Measurements from ENCODE around the gene AGXT.
A peak's percentile ranks its signal among the peaks of the same experiment; 100 is the strongest.

The AGXT gene

GRCh38 chr2:240915526-240916341 lies 47.1 kb downstream of the AGXT start:
- Histone ChIP-seq H3K9ac (ENCODE audit: low read length) (no peak overlapping the region), H3K4me3 (ENCODE audit: low read depth, low read length) (peak overlapping the region; percentile 67), H3K9me3 (ENCODE audit: control insufficient read depth, insufficient read depth, low read depth, low read length) (no peaks in the 10 kb centered on the region), H3K4me1 (ENCODE audit: control insufficient read depth, insufficient read depth, low read length) (peaks cover 7% of the 10 kb centered on the region; the same call in 1 of the 2 replicates), H3K27ac (ENCODE audit: low read depth, low read length) (no peak overlapping the region), H3K36me3 (ENCODE audit: control insufficient read depth, insufficient read depth, low read length) (no peaks in the 10 kb centered on the region), H3K27me3 (ENCODE audit: control insufficient read depth, insufficient read depth, low read length) (peaks cover 32% of the 10 kb centered on the region)

- Histone ChIP-seq H3K4me3 (ENCODE audit: low read depth, low read length) (peak overlapping the region; percentile 36), H3K27me3 (ENCODE audit: control insufficient read depth, insufficient read depth, low read length) (peaks cover 32% of the 10 kb centered on the region), H3K9ac (ENCODE audit: low read length) (no peak overlapping the region), H3K27ac (ENCODE audit: low read depth, low read length) (no peak overlapping the region), H3K9me3 (ENCODE audit: control insufficient read depth, insufficient read depth, low read depth, low read length) (no peaks in the 10 kb centered on the region), H3K4me1 (ENCODE audit: control insufficient read depth, insufficient read depth, low read length) (peaks cover 7% of the 10 kb centered on the region; the same call in 1 of the 2 replicates), H3K36me3 (ENCODE audit: control insufficient read depth, insufficient read depth, low read length) (no peaks in the 10 kb centered on the region)
Observed at GRCh38 chr2:240916571-240917008, 48.0 kb downstream of the AGXT start.

GRCh38 chr2:240917009-240917683 lies 48.5 kb downstream of the AGXT start:
- Histone ChIP-seq H3K4me1 (ENCODE audit: control insufficient read depth, insufficient read depth, low read length) (peaks cover 7% of the 10 kb centered on the region; the same call in 1 of the 2 replicates), H3K36me3 (ENCODE audit: control insufficient read depth, insufficient read depth, low read length) (no peaks in the 10 kb centered on the region), H3K9me3 (ENCODE audit: control insufficient read depth, insufficient read depth, low read depth, low read length) (no peaks in the 10 kb centered on the region), H3K27ac (ENCODE audit: low read depth, low read length) (no peak overlapping the region), H3K9ac (ENCODE audit: low read length) (no peak overlapping the region), H3K27me3 (ENCODE audit: control insufficient read depth, insufficient read depth, low read length) (peaks cover 32% of the 10 kb centered on the region), H3K4me3 (ENCODE audit: low read depth, low read length) (peak overlapping the region; percentile 36)

GRCh38 chr2:240917684-240918257 lies 49.1 kb downstream of the AGXT start:
- H3K9ac ChIP-seq (ENCODE audit: low read length): no peak overlapping the region
- no peaks in the 10 kb centered on the region for H3K9me3 ChIP-seq (ENCODE audit: control insufficient read depth, insufficient read depth, low read depth, low read length)
- H3K36me3 ChIP-seq (ENCODE audit: control insufficient read depth, insufficient read depth, low read length): no peaks in the 10 kb centered on the region
- peaks cover 32% of the 10 kb centered on the region for H3K27me3 ChIP-seq (ENCODE audit: control insufficient read depth, insufficient read depth, low read length)
- H3K4me3 ChIP-seq (ENCODE audit: low read depth, low read length): no peak overlapping the region
- peaks cover 7% of the 10 kb centered on the region; the same call in 1 of the 2 replicates for H3K4me1 ChIP-seq (ENCODE audit: control insufficient read depth, insufficient read depth, low read length)
- H3K27ac ChIP-seq (ENCODE audit: low read depth, low read length): no peak overlapping the region

GRCh38 chr2:240918258-240919091 lies 49.9 kb downstream of the AGXT start:
- Histone ChIP-seq H3K9me3 (ENCODE audit: control insufficient read depth, insufficient read depth, low read depth, low read length) (no peaks in the 10 kb centered on the region), H3K27ac (ENCODE audit: low read depth, low read length) (no peak overlapping the region), H3K27me3 (ENCODE audit: control insufficient read depth, insufficient read depth, low read length) (peaks cover 29% of the 10 kb centered on the region), H3K4me3 (ENCODE audit: low read depth, low read length) (no peak overlapping the region), H3K36me3 (ENCODE audit: control insufficient read depth, insufficient read depth, low read length) (no peaks in the 10 kb centered on the region), H3K4me1 (ENCODE audit: control insufficient read depth, insufficient read depth, low read length) (peaks cover 7% of the 10 kb centered on the region; the same call in 1 of the 2 replicates), H3K9ac (ENCODE audit: low read length) (no peak overlapping the region)

- no peak overlapping the region for H3K27ac ChIP-seq (ENCODE audit: low read depth, low read length)
- H3K36me3 ChIP-seq (ENCODE audit: control insufficient read depth, insufficient read depth, low read length): no peaks in the 10 kb centered on the region
- H3K27me3 ChIP-seq (ENCODE audit: control insufficient read depth, insufficient read depth, low read length): peaks cover 22% of the 10 kb centered on the region
- no peak overlapping the region for H3K9ac ChIP-seq (ENCODE audit: low read length)
- no peaks in the 10 kb centered on the region for H3K9me3 ChIP-seq (ENCODE audit: control insufficient read depth, insufficient read depth, low read depth, low read length)
- no peak overlapping the region for H3K4me3 ChIP-seq (ENCODE audit: low read depth, low read length)
- peaks cover 7% of the 10 kb centered on the region; the same call in 1 of the 2 replicates for H3K4me1 ChIP-seq (ENCODE audit: control insufficient read depth, insufficient read depth, low read length)
Observed at GRCh38 chr2:240919161-240919781, 50.6 kb downstream of the AGXT start.

GRCh38 chr2:240919786-240920782 lies 51.5 kb downstream of the AGXT start:
- H3K27ac ChIP-seq (ENCODE audit: low read depth, low read length): no peak overlapping the region
- H3K36me3 ChIP-seq (ENCODE audit: control insufficient read depth, insufficient read depth, low read length): no peaks in the 10 kb centered on the region
- H3K9ac ChIP-seq (ENCODE audit: low read length): no peak overlapping the region
- no peak overlapping the region for H3K4me3 ChIP-seq (ENCODE audit: low read depth, low read length)
- no peaks in the 10 kb centered on the region for H3K9me3 ChIP-seq (ENCODE audit: control insufficient read depth, insufficient read depth, low read depth, low read length)
- peaks cover 7% of the 10 kb centered on the region; the same call in 1 of the 2 replicates for H3K4me1 ChIP-seq (ENCODE audit: control insufficient read depth, insufficient read depth, low read length)
- peaks cover 16% of the 10 kb centered on the region for H3K27me3 ChIP-seq (ENCODE audit: control insufficient read depth, insufficient read depth, low read length)

GRCh38 chr2:240920783-240921231 lies 52.2 kb downstream of the AGXT start:
- Histone ChIP-seq H3K4me1 (ENCODE audit: control insufficient read depth, insufficient read depth, low read length) (peaks cover 7% of the 10 kb centered on the region; the same call in 1 of the 2 replicates), H3K9me3 (ENCODE audit: control insufficient read depth, insufficient read depth, low read depth, low read length) (no peaks in the 10 kb centered on the region), H3K9ac (ENCODE audit: low read length) (no peak overlapping the region), H3K36me3 (ENCODE audit: control insufficient read depth, insufficient read depth, low read length) (no peaks in the 10 kb centered on the region), H3K27ac (ENCODE audit: low read depth, low read length) (no peak overlapping the region), H3K4me3 (ENCODE audit: low read depth, low read length) (no peak overlapping the region), H3K27me3 (ENCODE audit: control insufficient read depth, insufficient read depth, low read length) (peaks cover 9% of the 10 kb centered on the region)

- Histone ChIP-seq H3K27ac (ENCODE audit: low read depth, low read length) (no peak overlapping the region), H3K36me3 (ENCODE audit: control insufficient read depth, insufficient read depth, low read length) (no peaks in the 10 kb centered on the region), H3K4me1 (ENCODE audit: control insufficient read depth, insufficient read depth, low read length) (peaks cover 7% of the 10 kb centered on the region; the same call in 1 of the 2 replicates), H3K9ac (ENCODE audit: low read length) (no peak overlapping the region), H3K27me3 (ENCODE audit: control insufficient read depth, insufficient read depth, low read length) (peaks cover 6% of the 10 kb centered on the region; the same call in 1 of the 2 replicates), H3K4me3 (ENCODE audit: low read depth, low read length) (no peak overlapping the region), H3K9me3 (ENCODE audit: control insufficient read depth, insufficient read depth, low read depth, low read length) (no peaks in the 10 kb centered on the region)
Observed at GRCh38 chr2:240921311-240921994, 52.8 kb downstream of the AGXT start.

Data from HUES6 (cell line).